Nephron progenitor cell (in vitro differentiated cells): ENCODE data around the gene CMTM7.

Source experiments
- DNase-seq: peaks from one replicate; pipeline ENCODE4 v3.0.0; 2021
- H3K27ac Mint-ChIP-seq: 2 replicates; pipeline ENCODE4 v1.8.0; 2021; ENCODE audit warnings: mild to moderate bottlenecking, moderate library complexity, mixed read lengths
- H3K27me3 Mint-ChIP-seq: 2 replicates; pipeline ENCODE4 v1.8.0; 2021; ENCODE audit warnings: mild to moderate bottlenecking, low read depth, mixed read lengths; ENCODE audit not compliant: poor library complexity
- H3K36me3 Mint-ChIP-seq: 2 replicates; pipeline ENCODE4 v1.8.0; 2021; ENCODE audit warnings: low read depth, mixed read lengths
- H3K4me1 Mint-ChIP-seq: 2 replicates; pipeline ENCODE4 v1.8.0; 2021; ENCODE audit warnings: mixed read lengths
- H3K4me3 Mint-ChIP-seq: 2 replicates; pipeline ENCODE4 v1.8.0; 2021; ENCODE audit warnings: mild to moderate bottlenecking, moderate library complexity, mixed read lengths
- H3K9me3 Mint-ChIP-seq: 2 replicates; pipeline ENCODE4 v1.8.0; 2021; ENCODE audit warnings: mild to moderate bottlenecking, moderate library complexity, mixed read lengths
- CTCF ChIP-seq: fragments of 200-600 bp; sonication (generic); IDR thresholded peaks from 2 replicates; pipeline ENCODE4 v1.5.0; 2021; ENCODE audit warnings: antibody characterized with exemption

Gene CMTM7

DNA sequence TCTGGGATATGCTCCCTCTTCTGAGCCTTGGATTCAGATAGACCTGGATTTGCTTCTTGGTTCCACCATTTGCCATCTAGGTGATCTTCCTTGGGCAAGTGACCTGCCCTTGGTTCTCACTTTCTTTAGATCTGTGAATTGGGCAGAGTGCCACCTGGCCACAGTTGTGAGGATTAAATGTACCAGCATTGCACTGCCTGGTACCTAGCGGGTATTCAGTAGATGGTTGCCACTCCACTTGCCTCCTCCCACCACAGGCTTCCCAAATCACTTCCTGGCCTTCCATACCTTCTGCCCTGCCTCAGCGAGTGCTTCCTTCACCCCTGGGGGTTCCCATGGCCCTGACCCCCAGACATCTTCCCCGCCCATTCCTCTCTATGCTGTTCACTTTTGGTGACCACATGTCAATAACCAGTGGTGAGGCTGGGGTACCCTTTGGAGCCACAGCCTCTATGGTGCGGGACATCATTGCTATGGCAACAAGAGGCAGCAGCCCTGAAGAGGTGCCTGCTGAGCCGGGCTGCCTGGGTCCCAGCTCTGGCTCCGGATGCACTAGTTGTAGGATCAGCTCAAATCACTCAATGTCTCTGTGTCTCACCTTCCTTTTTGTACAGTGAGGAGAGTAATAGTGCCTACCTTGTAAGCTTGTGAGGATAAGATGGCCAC lies 40.5 kb downstream of the CMTM7 start:
- Mint-ChIP-seq H3K36me3 (peaks cover 6% of the 10 kb centered on the region), H3K4me3 (no peak overlapping the region), H3K9me3 (no peaks in the 10 kb centered on the region), H3K27ac (no peak overlapping the region), H3K27me3 (peaks cover 5% of the 10 kb centered on the region), H3K4me1 (peaks cover 25% of the 10 kb centered on the region)
- TF ChIP-seq CTCF, result no peak
- DNase-seq, result no peak

DNA sequence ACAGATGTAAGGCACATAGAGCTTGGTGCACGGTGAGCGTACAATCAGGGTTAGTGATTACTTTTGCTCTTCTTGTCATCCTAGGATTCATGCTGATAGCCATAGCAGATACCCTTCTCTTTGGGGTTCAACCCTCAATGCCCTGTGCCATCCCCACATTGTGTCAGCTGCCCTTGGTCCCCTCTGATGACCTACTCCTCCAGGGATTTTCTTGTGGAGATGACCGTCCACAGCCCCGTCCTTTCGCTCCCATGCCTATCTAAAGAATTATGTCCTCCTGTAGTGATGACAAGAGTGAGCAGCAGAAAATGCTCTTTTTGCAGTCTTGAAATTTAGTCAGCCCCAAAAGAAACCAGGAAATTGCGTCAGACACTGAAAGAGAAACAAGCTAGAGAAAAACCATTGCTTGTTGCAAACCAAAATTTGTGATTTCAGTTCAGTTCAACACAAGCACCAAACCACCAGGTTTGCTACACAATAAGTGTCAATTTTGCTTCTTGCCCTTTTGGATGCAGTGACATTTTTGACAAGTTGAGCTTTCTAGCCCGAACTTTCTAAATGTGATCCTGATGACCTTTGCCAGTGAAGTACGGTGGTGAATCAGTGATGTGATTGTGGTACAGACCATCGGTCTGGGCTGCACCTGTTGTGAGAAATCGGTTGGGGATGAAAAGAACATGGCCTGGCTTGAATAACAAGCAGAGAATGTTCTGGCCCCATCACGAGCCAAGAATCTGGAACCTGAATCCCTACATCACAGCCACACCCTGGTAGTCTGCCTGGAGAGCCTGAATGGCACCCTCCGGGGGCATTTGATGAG lies 41.3 kb downstream of the CMTM7 start:
- peaks cover 21% of the 10 kb centered on the region for H3K4me1 Mint-ChIP-seq
- no peaks in the 10 kb centered on the region for H3K9me3 Mint-ChIP-seq
- H3K27ac Mint-ChIP-seq, result peak overlapping the region; percentile 35
- no peak overlapping the region for H3K4me3 Mint-ChIP-seq
- no peak for DNase-seq
- H3K27me3 Mint-ChIP-seq, result peaks cover 5% of the 10 kb centered on the region
- TF ChIP-seq CTCF, result no peak
- peaks cover 6% of the 10 kb centered on the region for H3K36me3 Mint-ChIP-seq

DNA sequence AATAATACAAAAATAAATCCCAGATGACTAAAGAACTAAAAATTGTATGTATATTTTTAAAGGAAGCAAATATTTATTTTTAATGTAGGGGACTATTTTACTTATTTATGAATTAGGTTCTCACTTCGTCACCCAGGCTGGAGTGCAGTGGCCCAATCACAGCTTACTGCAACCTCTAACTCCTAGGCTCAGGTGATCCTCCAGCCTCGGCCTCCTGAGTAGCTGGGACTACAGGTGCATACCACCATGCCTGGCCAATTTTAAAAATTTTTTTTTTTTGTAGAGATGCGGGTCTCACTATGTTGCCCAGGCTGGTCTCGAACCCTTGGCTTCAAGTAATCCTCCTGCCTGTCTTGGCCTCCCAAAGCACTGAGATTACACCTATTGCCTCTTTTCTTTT lies 42.6 kb downstream of the CMTM7 start:
- no peak overlapping the region for H3K4me3 Mint-ChIP-seq
- peaks cover 5% of the 10 kb centered on the region for H3K27me3 Mint-ChIP-seq
- peaks cover 20% of the 10 kb centered on the region for H3K4me1 Mint-ChIP-seq
- no peak overlapping the region for H3K27ac Mint-ChIP-seq
- no peak for DNase-seq
- peaks cover 6% of the 10 kb centered on the region for H3K36me3 Mint-ChIP-seq
- no peaks in the 10 kb centered on the region for H3K9me3 Mint-ChIP-seq
- TF ChIP-seq CTCF, result no peak

- Mint-ChIP-seq H3K4me1 (peaks cover 29% of the 10 kb centered on the region), H3K9me3 (no peaks in the 10 kb centered on the region), H3K27ac (no peak overlapping the region), H3K36me3 (peaks cover 6% of the 10 kb centered on the region), H3K4me3 (no peak overlapping the region), H3K27me3 (peaks cover 5% of the 10 kb centered on the region)
- TF ChIP-seq CTCF, result no peak
- DNase-seq, result no peak
Observed at GRCh38 chr3:32435911-32436815, 44.5 kb downstream of the CMTM7 start.

DNA sequence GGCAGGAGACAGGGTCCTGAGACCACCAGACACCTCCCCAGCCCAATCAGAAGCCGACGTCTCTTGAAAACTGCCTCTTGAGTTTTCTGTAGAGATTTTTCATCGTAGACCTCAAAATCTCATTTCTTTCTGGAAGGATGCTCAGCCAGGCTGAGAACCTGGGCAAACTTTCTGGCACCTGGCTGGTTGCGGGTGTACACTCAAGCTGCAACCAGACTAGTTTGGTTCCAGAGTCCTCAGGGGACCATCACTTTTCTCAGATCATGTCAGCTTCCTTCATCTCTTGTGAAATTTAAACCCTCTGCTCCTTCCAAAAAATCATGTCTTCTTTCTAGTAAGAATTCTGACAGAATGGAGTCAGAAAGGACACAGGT lies 45.1 kb downstream of the CMTM7 start:
- no peaks in the 10 kb centered on the region for H3K9me3 Mint-ChIP-seq
- peaks cover 11% of the 10 kb centered on the region for H3K36me3 Mint-ChIP-seq
- H3K27ac Mint-ChIP-seq, result no peak overlapping the region
- TF ChIP-seq CTCF, result no peak
- H3K4me3 Mint-ChIP-seq, result no peak overlapping the region
- H3K4me1 Mint-ChIP-seq, result peaks cover 36% of the 10 kb centered on the region
- H3K27me3 Mint-ChIP-seq, result peaks cover 5% of the 10 kb centered on the region
- no peak for DNase-seq
